Breast epithelium (tissue), 4 donors: ENCODE data around the gene PLIN3. TPM values are rescaled to one million over a fixed set of nuclear protein-coding genes. Genes with fewer than 3 reads are reported as not detected.

Source experiments
- DNase-seq, 2 donors: peaks; one replicate each; pipeline ENCODE4 v3.0.0-alpha.2; 2019; ENCODE audit warnings: low spot score in 2 of 2
- H3K27ac ChIP-seq, 2 donors: fragments of 200-600 bp; sonication (generic) in 1 of 2; one replicate each; pipeline ENCODE4 v1.5.1; 2016 to 2019; ENCODE audit warnings: mild to moderate bottlenecking in 1 of 2
- H3K27me3 ChIP-seq, 2 donors: fragments of 200-600 bp; sonication (generic) in 1 of 2; one replicate each; pipeline versions ENCODE4 v1.5.1 to v1.6.0; 2017 to 2019; ENCODE audit warnings: control low read depth in 1 of 2, mild to moderate bottlenecking in 1 of 2
- H3K36me3 ChIP-seq: fragments of 200-600 bp; one replicate; pipeline ENCODE4 v1.5.1; 2019
- H3K4me1 ChIP-seq, 2 donors: fragments of 200-600 bp; sonication (generic); one replicate each; pipeline ENCODE4 v1.5.1; 2016 to 2019; ENCODE audit warnings: control low read depth in 1 of 2
- H3K4me3 ChIP-seq, 3 donors: fragments of 200-600 bp; sonication (generic); 1 replicate in 2 of 3; 2 replicates in 1 of 3; pipeline ENCODE4 v1.5.1; 2016 to 2019; ENCODE audit warnings: mild to moderate bottlenecking in 3 of 3, moderate library complexity in 2 of 3
- H3K9me3 ChIP-seq, 2 donors: fragments of 200-600 bp; sonication (generic) in 1 of 2; one replicate each; pipeline ENCODE4 v1.5.1; 2016 to 2019; ENCODE audit warnings: control low read depth in 1 of 2
- POLR2A ChIP-seq: fragments of 450-650 bp; IDR thresholded peaks from one replicate; pipeline ENCODE4 v1.6.1; 2016; ENCODE audit warnings: antibody characterized with exemption, mild to moderate bottlenecking, moderate library complexity
- POLR2AphosphoS5 ChIP-seq, 3 donors: sonication (generic); formaldehyde crosslinking; IDR thresholded peaks; one replicate each; pipeline ENCODE4 v1.6.1; 2017; ENCODE audit warnings: antibody characterized with exemption in 3 of 3
- intact Hi-C: fragments of 100-400 bp; cut with DNase I; formaldehyde crosslinking; loops from one replicate; pipeline ENCODE4 v1.15.1; 2023; ENCODE audit warnings: low total_unique reads
- total RNA-seq, 3 donors: library from RNA; depleted of rRNA; stranded (reverse); fragments of >200 nt; gene quantifications; one replicate each; pipeline ENCODE4 v1.1.0, GENCODE V29; 2016
- TF ChIP-seq, protein P1 (sequence below), 3 donors: fragments of 450-650 bp; IDR thresholded peaks; one replicate each; pipeline ENCODE4 v1.5.1; 2016 to 2017; ENCODE audit warnings: antibody characterized with exemption in 3 of 3, mild to moderate bottlenecking in 3 of 3, moderate library complexity in 3 of 3

PLIN3 gene
- total RNA-seq, 3 donors from 2014 or later = 50.1 to 77.3 (median 53.8) TPM

DNA sequence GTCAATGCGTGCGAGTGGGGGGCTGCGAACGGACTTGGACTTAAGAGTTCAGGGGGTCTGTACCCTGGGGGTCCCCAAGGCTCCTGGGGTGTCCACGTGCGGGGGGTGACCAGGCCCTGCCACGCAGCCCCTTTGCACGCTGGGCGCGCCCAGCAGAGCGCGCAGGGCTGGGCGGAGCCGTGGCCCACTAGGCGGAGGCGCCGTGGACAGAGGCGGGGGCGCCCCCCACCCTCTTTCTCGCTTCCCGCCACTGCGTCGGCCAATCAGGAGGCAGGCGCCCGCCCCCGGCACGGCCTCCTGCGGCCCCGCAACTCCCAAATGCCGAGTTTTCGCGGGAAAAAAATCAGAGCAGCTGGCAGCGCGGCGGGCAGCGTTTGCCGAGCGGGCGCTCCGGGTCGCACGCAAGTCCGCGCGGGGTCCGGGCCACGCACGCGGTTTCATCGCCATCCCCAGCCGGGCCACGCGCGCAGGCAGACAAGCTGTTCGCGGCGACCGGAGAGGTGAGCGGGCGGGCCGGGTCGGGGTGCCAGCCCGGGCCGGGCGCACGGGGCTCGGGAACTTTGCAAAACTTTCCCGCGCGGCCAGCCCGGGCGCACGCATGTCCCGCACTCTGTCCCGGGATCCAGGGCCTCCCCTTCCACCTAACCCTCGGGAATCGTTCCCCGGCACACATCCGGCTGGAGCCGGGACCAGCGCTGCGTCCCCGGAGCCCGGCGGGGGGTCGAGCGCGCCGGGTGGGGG, 41.9 kb upstream of the PLIN3 start, which contains the start of gene UHRF1:
TSS of gene UHRF1 (plus strand) at position 346 of the 741 bp plus-strand sequence. CDS start 1,385 bp downstream, outside the sequence.
- no peak for TF ChIP-seq POLR2AphosphoS5 (IDR thresholded peaks at IDR 0.05)
- TF ChIP-seq, protein P1, sequence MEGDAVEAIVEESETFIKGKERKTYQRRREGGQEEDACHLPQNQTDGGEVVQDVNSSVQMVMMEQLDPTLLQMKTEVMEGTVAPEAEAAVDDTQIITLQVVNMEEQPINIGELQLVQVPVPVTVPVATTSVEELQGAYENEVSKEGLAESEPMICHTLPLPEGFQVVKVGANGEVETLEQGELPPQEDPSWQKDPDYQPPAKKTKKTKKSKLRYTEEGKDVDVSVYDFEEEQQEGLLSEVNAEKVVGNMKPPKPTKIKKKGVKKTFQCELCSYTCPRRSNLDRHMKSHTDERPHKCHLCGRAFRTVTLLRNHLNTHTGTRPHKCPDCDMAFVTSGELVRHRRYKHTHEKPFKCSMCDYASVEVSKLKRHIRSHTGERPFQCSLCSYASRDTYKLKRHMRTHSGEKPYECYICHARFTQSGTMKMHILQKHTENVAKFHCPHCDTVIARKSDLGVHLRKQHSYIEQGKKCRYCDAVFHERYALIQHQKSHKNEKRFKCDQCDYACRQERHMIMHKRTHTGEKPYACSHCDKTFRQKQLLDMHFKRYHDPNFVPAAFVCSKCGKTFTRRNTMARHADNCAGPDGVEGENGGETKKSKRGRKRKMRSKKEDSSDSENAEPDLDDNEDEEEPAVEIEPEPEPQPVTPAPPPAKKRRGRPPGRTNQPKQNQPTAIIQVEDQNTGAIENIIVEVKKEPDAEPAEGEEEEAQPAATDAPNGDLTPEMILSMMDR (IDR thresholded peaks at IDR 0.05) = no peak
- no peak for TF ChIP-seq POLR2A
- H3K4me3 ChIP-seq = peak within 1 kb of the TSS; percentile 58 to 72 (median 71)
- intact Hi-C loops = no loop called here
- DNase-seq = no peak
- H3K36me3 ChIP-seq = no peaks in the 10 kb centered on the region
- peaks cover 15 to 20% of the 10 kb centered on the region in 2 donors for H3K4me1 ChIP-seq
- no peaks in the 10 kb centered on the region for H3K27me3 ChIP-seq
- no peaks in the 10 kb centered on the region for H3K9me3 ChIP-seq
- H3K27ac ChIP-seq = peak within 1 kb of the TSS in 1 of 2 donors; percentile 21

DNA sequence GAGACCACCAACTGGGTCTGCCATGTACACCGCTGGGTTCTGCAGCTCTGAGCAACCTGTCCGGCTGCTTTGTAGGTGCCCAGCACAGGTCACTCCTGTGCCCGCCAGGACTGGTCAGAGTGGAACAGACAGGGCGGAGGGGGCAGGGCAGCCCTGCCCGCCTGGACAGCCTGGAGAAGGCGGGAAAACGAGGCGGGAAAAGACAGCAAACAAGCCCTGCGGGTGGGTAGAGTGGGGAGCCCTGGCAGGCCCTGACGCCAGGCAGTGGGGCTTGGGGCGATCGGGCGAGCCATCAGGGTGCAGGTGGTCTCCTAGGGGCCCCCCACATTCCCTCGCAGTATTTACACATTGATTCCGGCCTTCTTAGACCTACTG, 41.3 kb upstream of the PLIN3 start:
- intact Hi-C loops = no loop called here
- H3K36me3 ChIP-seq = no peaks in the 10 kb centered on the region
- H3K4me3 ChIP-seq = peak overlapping the region in 1 of 3 donors; percentile 71
- no peak overlapping the region for H3K27ac ChIP-seq
- DNase-seq = no peak
- H3K27me3 ChIP-seq = no peaks in the 10 kb centered on the region
- TF ChIP-seq POLR2AphosphoS5 (IDR thresholded peaks at IDR 0.05) (no peak), POLR2A (no peak)
- TF ChIP-seq, protein P1 (IDR thresholded peaks at IDR 0.05) = no peak
- H3K9me3 ChIP-seq = no peaks in the 10 kb centered on the region
- H3K4me1 ChIP-seq = peaks cover 15 to 20% of the 10 kb centered on the region in 2 donors

DNA sequence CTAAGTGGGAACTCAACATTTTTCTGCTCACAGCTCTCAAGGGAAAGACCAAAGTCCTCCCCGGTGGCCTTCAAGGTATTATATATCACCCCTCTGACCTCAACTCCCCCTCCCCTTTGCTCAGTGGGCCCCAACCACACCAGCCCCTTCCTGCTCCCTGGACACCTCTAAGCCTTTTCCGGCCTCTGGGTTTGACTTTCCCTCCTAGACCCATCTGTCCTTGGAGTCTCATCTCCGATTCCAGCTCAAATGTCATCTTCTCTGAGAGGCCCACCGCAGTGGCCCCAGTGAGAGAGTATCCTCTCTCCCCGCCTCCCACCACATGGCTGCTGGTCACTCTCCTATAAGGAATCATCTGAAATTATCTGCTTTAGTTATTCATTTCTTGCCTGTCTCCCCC, 40.9 kb upstream of the PLIN3 start:
- no peak for DNase-seq

DNA sequence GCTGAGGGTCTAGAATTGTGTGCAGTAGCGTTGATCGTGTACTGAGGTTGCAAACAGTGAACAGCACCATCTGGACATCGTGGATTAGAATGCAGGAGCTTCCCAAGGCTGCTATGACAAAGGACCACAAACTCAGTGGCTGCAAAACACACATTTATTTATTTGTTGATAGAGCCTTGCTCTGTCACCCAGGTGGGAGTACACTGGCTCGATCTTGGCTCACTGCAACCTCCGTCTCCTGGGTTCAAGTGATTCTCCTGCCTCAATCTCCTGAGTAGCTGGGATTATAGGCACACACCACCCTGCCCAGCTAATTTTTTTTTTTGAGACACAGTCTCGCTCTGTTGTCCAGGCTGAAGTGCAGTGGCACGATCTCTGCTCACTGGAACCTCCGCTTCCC, 39.5 kb upstream of the PLIN3 start:
- intact Hi-C loops = no loop called here
- Histone ChIP-seq H3K9me3 (no peaks in the 10 kb centered on the region), H3K27ac (no peak overlapping the region), H3K4me3 (no peak overlapping the region), H3K36me3 (no peaks in the 10 kb centered on the region), H3K4me1 (peaks cover 15 to 20% of the 10 kb centered on the region in 2 donors), H3K27me3 (no peaks in the 10 kb centered on the region)
- TF ChIP-seq, protein P1 (IDR thresholded peaks at IDR 0.05) = no peak
- TF ChIP-seq POLR2AphosphoS5 (IDR thresholded peaks at IDR 0.05) (no peak), POLR2A (no peak)
- DNase-seq = no peak

More for the DNA sequence above, 40.9 kb upstream of the PLIN3 start:
- no peak for TF ChIP-seq POLR2AphosphoS5 (IDR thresholded peaks at IDR 0.05)
- TF ChIP-seq, protein P1 (IDR thresholded peaks at IDR 0.05) = no peak
- no peak for TF ChIP-seq POLR2A
- H3K9me3 ChIP-seq = no peaks in the 10 kb centered on the region
- peaks cover 15 to 20% of the 10 kb centered on the region in 2 donors for H3K4me1 ChIP-seq
- no peaks in the 10 kb centered on the region for H3K36me3 ChIP-seq
- intact Hi-C loops = no loop called here
- no peak overlapping the region for H3K4me3 ChIP-seq
- no peak overlapping the region for H3K27ac ChIP-seq
- no peaks in the 10 kb centered on the region for H3K27me3 ChIP-seq

DNA sequence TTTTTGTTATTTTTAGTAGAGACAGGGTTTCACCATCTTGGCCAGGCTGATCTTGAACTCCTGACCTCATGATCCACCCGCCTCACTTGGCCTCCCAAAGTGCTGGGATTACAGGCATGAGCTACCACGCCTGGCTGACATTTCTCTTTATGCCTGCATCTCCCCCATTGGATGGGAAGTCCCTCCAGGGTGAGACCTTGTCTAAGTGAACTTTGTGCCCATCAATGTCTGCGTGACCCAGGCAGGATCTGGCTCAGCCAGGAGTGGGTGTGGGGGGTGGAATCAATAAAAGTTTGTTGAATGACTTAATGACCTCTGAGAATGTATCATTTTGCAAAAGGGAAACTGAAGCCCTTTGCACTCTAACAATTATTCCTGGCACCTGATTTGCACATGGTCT, 37.0 kb upstream of the PLIN3 start:
- Histone ChIP-seq H3K9me3 (no peaks in the 10 kb centered on the region), H3K4me1 (peaks cover 4 to 5% of the 10 kb centered on the region in 2 donors), H3K4me3 (no peak overlapping the region), H3K36me3 (no peaks in the 10 kb centered on the region), H3K27me3 (no peaks in the 10 kb centered on the region), H3K27ac (no peak overlapping the region)
- intact Hi-C loops = no loop called here
- no peak for DNase-seq
- no peak for TF ChIP-seq POLR2A
- no peak for TF ChIP-seq POLR2AphosphoS5 (IDR thresholded peaks at IDR 0.05)
- TF ChIP-seq, protein P1 (IDR thresholded peaks at IDR 0.05) = no peak
